T-helper 2 cell treated with Interferon-gamma antibody and Interleukin-4, amounts not matched to agents 100 ng/mL and 5 ng/mL, for 36 hours (primary cell): Measurements from ENCODE around the gene SPN. TPM values are rescaled to one million over a fixed set of nuclear protein-coding genes. Genes with fewer than 3 reads are reported as not detected.
"Not testable (repeated sequence)": the region's sequence is repeated elsewhere in the genome, so short reads cannot be mapped to it uniquely, and the experiment has no call there.

Experiments used
- intact Hi-C: fragments of 100-400 bp; cut with micrococcal nuclease; formaldehyde crosslinking; loops from one replicate; pipeline ENCODE4 v1.15.1; 2023
- total RNA-seq: library from RNA; stranded (reverse); gene quantifications from 2 replicates; pipeline ENCODE4 v1.2.3, GENCODE V29; 2022

SPN gene
- total RNA-seq, 1 donor from 2014 or later, result 444 TPM

DNA sequence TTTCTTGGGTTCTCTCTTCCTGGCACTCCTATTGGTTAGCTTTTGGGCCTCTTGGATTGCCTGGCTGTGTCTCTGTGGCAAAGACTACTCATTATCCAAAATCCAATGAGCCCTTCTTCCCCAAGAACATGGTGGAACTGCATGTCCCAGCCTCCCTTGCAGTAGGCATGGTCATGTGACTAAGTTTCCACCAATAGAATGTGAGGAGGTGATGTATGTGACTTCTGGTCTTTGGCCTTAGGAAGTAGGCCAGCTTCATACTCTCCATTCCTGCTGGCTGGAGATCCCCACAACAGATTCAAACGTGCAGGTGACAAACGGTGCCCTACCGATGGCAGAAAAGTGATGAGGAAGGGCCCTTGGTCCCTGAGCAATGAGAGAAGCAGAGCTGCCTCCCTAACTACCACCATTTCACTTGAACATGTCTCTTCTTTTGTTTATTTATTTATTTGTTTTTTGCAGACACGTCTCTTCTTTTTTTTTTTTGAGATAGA lies 17.3 kb upstream of the SPN start:
- intact Hi-C loops, result no loop called here

DNA sequence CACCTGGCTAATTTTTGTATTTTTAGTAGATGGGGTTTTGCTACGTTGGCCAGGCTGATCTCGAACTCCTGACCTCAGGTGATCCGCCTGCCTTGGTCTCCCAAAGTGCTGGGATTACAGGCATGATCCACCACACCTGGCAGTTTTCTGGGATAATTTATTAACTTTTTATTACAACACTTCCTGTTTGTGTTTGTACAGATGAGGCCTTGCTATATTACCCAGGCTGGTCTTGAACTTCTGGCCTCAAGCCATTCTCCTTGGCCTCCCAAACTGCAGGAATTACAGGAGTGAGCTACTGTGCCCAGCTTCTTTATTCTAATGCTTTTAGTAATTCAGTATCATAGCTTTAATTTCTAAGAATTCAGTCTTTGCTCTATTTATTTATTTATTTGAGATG lies 16.1 kb upstream of the SPN start:
- intact Hi-C loops, result no loop called here

DNA sequence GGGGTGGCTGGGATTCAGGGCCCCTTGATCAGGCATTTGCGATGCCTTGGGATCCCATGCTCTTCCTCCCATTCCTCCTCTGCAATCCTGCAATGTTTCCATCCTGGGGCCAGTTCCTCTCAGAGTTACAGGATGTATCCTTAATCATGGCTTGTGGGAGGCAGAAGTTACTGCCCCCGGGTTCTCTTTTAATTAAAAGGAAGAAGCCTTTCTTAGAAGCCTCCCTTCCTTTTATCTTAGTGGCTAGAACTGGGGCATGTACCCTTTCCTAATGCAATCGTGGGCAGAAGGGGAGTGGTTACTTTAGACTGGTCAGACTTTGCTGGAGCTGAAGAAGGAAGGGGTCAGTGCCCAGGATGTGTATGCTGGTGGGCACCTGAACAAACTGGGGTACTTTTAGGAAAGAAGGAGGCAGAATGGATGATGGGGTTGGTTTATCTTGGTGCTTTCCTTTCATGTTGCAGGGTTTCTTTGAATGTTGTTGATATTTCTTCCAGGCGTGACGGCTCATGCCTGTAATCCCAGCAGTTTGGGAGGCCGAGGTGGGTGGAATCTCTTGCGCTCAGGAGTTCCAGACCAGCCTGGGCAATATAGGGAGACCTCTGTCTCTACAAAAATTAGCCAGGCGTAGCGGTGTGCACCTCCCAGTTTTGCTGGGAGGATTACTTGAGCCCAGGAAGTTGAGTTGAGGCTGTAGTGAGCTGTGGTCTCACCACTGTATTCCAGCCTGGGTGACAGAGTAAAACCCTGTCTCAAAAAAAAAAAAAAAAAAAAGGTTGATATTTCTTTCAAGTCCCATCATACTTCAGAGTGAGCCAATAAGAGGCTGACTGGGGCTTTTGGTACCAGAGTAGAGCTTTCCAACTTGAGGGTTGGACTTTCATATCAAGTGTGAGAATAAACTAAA lies 13.2 kb upstream of the SPN start:
- intact Hi-C loops, result no loop called here

DNA sequence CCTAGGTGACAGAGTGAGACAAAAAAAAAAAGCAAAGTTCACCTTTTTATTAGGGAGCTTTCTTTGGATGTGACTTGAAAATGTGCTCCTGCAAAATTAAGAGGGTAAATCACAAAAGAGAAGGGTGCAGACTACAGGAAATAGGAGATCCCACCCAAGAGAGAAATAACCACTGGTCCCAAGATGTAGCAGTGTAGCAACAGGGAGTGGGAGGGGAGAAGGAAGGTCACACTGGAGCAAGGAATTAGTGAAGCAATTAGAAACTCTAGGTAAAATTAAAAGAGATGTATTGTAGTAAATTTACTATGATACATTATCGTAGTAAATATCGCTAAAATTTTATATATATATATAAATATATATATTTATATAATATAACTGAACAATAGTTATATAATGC lies 12.3 kb upstream of the SPN start:
- intact Hi-C loops, result no loop called here

DNA sequence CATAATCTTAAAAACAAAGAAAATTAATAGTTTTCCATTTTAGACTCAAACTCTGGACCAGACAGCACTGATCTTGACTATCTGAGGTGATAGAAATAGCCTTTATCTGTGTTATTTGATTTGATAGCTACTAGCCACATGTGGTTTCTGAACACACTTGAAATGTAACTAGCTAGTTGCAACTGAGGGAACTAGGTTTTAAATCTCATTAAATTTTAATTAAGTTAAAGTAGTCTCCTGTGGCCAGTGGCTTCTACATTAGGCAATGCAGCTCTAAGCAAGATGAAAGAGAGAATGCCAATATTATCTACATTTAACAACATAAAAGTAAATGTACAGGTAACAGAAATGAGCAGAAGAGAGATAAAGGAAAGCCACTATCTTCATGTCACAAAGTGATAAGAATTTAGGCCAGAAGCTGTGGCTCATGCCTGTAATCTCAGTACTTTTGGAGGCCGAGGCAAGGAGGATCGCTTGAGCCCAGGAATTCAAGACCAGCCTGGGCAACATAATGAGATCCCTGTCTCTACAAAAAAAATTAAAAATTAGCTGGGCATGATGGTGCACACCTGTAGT lies 11.2 kb upstream of the SPN start:
- intact Hi-C loops, result no loop called here

DNA sequence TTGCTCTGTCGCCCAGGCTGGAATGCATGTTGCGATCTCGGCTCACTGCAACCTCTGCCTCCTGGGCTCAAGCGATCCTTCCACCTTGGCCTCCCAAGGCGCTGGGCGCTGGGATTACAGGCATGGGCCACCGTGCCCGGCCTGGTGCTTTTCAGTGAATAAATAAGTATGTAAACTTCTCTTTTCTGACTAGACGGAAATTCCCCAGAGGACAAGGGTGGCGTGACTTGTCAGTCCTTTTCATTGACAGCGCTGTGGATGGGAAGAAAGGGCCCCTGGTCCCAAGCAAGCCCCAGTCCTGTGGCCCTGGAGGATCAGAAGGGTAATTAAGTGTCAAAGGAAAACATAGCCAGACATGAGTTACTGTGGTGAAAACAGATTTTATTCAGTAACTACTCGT lies 9.6 kb upstream of the SPN start:
- intact Hi-C loops, result no loop called here

DNA sequence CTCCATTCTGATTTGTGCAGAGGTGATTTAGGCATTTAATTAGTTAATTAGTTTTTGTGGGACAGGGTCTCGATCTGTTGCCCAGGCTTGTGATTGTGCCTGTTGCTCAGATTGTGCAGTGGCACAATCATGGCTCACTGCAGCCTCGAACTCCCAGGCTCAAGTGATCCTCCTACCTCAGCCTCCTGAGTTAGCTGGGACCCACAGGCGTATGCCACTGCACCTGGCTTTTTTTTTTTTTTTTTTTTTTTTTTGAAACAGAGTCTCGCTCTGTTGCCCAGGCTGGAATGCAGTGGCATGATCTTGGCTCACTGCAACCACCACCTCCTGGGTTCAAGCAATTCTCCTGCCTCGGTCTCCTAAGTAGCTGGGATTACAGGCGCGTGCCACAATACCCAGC lies 9.2 kb upstream of the SPN start:
- intact Hi-C loops, result not testable (repeated sequence)

DNA sequence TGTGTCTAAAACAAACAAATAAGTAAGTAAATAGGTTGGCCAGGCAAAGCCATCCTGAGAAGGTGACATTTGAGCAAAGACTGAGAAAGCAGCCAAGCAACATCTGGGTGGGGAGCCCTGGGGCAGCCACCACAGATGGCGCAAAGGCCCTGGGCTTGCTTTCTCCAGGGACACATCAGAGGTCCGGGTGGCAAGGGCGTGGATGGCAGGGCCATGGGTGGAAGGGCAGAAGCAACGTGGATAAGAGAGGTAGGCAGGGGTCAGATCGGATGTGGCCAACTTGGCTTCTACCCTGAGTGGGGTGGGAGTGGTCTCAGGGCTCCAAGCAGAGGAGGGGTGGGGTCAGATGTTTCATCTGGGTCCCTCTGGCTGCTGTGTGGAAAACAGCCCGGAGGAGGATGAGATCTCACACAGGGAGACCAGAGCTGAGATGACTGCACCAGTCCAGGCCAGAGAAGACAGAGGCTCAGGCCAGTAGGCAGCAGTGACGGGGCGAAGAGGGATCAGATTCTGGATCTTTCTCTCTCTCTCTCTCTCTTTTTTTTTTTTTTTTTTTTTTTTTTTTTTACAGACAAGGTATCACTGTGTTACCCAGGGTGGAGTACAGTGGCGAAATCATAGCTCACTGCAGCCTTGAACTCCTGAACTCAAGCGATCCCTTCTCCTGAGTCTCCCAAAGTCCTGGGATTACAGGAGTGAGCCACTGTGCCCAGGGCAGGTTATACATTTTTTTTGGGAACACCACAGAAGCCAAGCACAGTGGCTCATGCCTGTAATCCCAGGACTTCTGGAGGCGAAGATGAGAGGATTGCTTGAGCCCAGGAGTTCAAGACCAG lies 6.1 kb upstream of the SPN start:
- intact Hi-C loops, result no loop called here

DNA sequence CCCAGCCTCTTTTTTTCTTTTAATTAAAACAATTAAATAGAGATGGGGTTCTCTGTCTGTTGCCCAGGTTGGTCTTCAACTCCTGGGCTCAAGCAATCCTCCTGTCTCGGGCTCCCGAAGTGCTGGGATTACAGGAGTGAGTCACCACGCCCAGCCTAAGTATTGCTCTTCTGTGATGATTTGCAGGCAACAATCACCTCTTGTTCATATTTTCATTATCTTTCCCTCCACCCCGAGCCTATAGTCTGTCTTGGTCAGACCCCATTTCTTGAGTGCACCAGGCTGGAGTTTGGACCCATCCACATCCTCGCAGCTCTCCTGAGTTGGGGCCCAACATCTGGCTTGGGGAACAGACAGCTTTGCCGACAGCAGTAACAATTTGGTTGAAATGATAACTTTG lies 4.3 kb upstream of the SPN start:
- intact Hi-C loops, result no loop called here

DNA sequence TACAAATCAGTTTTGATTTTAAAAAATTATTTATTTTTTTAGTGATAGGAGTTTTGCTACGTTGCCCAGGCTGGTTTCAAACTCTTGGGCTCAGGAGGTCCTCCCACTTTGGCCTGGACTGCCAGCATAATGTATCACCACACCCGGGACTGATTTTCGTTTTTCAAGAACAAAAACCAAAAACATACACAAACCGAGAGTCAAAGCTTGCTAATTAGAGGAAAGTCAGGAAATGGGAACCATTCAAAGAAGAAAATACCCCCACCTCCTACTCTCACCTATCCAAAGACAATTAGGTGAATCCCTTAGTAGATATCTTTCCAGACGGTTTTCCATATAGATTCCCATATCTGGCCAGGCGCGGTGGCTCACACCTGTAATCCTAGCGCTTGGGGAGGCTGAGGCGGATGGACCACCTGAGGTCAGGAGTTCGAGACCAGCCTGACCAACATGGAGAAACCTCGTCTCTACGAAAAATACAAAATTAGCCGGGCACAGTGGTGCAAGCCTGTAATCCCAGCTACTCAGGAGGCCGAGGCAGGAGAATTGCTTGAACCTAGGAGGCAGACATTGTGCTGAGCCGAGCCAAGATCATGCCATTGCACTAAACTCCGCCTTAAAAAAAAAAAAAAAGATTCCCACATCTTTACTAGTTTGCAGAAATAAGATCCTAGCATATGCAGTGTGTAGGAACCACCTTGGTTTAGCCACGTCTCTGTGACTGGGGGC lies 883 bp upstream of the SPN start:
- intact Hi-C loops, result loop anchor here (10.0 kb wide), 1 partner anchor 67 kb away; no protein-coding TSS in a partner anchor

DNA sequence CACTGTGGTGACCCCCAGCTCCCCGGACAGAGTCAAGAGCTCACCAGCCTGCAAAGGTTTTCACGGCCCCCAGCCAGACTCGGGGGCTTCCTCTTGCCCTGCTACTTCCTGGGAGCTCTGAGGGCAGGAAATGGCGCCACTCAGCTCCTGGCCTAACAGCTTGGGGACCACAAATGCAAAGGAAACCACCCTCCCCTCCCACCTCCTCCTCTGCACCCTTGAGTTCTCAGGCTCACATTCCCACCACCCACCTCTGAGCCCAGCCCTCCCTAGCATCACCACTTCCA lies 375 bp upstream of the SPN start:
- intact Hi-C loops, result loop anchor here (10.0 kb wide), 1 partner anchor 68 kb away; no protein-coding TSS in a partner anchor

DNA sequence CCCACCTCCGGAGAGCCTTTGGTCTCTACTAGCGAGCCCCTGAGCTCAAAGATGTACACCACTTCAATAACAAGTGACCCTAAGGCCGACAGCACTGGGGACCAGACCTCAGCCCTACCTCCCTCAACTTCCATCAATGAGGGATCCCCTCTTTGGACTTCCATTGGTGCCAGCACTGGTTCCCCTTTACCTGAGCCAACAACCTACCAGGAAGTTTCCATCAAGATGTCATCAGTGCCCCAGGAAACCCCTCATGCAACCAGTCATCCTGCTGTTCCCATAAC lies 702 bp downstream of the SPN start:
- intact Hi-C loops, result loop anchor here (10.0 kb wide), 1 partner anchor 69 kb away; no protein-coding TSS in a partner anchor

DNA sequence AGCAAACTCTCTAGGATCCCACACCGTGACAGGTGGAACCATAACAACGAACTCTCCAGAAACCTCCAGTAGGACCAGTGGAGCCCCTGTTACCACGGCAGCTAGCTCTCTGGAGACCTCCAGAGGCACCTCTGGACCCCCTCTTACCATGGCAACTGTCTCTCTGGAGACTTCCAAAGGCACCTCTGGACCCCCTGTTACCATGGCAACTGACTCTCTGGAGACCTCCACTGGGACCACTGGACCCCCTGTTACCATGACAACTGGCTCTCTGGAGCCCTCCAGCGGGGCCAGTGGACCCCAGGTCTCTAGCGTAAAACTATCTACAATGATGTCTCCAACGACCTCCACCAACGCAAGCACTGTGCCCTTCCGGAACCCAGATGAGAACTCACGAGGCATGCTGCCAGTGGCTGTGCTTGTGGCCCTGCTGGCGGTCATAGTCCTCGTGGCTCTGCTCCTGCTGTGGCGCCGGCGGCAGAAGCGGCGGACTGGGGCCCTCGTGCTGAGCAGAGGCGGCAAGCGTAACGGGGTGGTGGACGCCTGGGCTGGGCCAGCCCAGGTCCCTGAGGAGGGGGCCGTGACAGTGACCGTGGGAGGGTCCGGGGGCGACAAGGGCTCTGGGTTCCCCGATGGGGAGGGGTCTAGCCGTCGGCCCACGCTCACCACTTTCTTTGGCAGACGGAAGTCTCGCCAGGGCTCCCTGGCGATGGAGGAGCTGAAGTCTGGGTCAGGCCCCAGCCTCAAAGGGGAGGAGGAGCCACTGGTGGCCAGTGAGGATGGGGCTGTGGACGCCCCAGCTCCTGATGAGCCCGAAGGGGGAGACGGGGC lies 1.3 kb downstream of the SPN start:
- intact Hi-C loops, result loop anchor here (10.0 kb wide), 1 partner anchor 70 kb away; no protein-coding TSS in a partner anchor

DNA sequence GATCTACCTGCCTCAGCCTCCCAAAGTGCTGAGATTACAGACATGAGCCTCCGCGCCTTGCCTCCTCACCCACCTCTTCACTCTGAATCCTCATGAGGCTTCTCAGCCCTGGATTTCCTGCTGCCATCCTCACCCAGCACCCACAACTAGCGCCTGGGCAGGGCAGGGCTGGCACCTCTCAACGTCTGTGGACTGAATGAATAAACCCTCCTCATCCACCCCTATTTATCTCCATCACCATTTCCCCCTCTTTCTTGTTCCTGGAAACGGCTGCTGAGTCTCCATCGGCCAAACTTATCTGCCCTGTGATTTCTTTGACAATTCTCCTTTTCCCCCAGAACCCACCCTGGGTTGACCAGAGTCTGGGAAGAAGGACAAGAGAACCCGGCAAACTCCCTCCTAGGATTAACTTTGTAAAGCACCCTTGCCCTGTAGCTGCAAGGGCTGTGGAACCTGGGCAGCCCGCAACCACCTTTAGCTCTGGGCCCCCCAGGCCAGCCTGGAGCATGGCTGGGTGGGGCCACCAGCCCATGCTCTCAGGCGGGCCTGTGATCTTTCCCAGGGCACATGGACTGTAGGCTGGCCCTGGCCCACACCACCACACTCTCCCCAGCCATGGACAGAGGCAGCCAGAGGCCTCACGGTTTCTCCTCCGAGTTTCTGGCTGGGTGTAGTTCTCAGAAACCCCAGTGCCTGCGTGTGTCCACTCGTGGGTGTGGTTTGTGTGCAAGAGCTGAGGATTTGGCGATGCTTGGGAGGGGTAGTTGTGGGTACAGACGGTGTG lies 2.4 kb downstream of the SPN start:
- intact Hi-C loops, result loop anchor here (1.0 to 10.0 kb wide), 2 partner anchors 14 to 71 kb away; partner anchors contain the start of gene QPRT

DNA sequence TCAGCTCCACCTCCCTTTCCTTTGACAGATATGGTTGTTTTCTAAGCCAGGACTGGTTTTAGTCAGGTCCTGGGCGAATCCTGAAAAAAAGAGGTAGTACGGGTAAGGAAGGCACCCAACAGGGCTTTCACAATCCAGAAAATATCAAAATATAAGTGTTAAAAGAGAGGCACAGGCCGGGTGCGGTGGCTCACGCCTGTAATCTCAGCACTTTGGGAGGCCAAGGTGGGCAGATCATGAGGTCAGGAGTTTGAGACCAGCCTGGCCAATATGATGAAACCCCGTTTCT lies 4.2 kb downstream of the SPN start:
- intact Hi-C loops, result loop anchor here (10.0 kb wide), 1 partner anchor 72 kb away; no protein-coding TSS in a partner anchor

DNA sequence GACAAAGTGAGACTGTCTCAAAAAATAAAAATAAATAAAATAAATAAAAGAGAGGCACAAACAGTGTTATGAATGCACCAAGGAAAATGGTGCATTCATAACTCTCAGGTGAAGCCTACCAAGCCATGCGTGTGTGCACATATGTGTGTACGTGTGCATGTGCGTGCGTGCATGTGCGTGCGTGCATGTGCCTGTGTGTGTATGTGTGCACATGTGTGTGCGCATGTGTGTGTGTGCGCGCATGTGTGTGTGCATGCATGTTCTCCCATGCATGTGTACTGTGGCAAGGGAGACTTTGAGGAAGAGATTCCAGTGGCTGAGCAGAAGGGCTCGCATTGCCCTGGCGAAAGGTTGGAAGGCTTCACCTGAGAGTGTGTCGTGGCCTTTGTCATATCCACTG lies 4.7 kb downstream of the SPN start:
- intact Hi-C loops, result loop anchor here (10.0 kb wide), 1 partner anchor 73 kb away; no protein-coding TSS in a partner anchor

DNA sequence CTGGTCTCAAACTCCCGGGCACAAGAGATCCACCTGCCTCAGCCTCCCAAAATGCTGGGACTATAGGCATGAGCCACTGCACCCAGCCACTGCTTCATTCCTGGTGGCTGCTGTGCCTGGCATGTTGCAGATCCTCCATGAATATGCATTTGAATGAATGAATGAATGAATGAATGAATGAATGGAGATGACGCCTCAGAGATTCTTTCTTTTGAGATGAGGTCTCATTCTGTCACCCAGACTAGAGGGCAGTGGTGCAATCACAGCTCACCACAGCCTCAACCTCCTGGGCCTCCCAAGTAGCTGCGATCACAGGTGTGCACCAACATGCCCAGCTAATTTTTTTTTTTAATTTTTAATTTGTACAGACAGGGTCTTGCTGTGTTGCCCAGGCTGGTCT lies 5.2 kb downstream of the SPN start:
- intact Hi-C loops, result loop anchor here (10.0 kb wide), 1 partner anchor 73 kb away; no protein-coding TSS in a partner anchor

DNA sequence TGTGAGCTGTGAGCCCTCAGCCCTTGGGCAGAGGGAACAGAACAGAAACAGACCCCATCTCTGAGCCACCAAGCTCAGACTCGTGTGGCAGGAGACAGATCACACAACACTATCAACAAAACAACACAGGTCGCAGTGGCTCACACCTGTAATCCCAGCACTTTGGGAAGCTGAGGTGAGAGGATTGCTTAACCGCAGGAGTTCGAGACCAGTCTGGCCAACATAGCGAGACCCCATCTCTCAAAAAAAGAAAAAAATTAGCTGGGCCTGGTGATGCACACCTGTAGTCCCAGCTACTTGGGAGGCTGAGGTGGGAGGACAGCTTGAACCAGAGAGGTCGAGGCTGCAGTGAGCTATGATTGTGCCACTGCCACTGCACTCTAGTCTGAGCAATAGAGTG lies 10.5 kb downstream of the SPN start:
- intact Hi-C loops, result no loop called here

DNA sequence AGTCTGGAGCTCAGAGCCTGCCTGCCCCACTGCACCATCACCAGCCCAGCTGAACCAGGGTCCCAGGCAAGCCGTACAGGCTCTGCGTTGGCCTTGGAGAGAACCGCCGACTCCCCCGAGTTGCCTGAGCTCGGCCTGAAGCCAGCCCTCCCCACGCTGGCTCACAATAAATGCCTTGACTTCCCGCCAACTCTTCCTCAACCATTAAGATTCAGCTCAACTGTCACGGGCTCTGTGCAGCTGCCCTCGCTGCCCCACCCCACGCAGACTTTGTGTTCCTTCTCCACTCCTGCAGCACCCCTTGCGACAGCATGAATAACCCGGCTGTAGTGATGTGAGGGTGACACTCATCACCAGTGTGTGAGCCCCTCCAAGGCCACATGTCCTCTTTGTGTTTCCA lies 11.1 kb downstream of the SPN start:
- intact Hi-C loops, result no loop called here
